ENCODE measurements around the gene CRYBG2. TPM values are rescaled to one million over a fixed set of nuclear protein-coding genes. Genes with fewer than 3 reads are reported as not detected.

CRYBG2 gene
- total RNA-seq, 1 donor from 2014 or later: 0.27 TPM

DNA sequence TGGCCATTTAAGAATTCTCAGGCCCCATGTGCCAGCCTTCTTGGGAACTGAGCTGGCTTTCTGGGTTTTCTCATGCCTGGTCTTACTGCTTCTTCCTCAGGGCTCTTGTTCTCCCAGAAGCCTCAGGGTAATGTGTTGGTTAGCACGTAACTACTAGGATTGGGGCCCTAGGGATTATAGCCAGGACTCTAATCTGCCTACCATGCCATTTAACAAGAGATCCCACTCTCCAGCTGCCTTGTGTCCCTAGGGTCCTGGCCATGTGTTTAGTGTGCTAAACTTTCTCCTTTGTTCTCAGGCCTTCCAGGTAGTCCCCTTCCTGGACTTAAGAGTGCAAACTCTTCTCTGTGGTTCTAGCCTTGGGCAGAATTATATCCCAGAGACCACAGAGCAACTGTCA lies 76.2 kb downstream of the CRYBG2 start:
- POLR2A ChIA-PET: interaction anchor here (0.6 to 21.5 kb wide), 3 partner anchors 10 to 128 kb away, joined by 4 to 1638 read pairs (median 102); partner anchors contain the start of gene CD52
- no peak for DNase-seq
- peaks cover 40% of the 10 kb centered on the region for H3K36me3 Mint-ChIP-seq (ENCODE audit: low read depth)
- H3K27me3 Mint-ChIP-seq: no peaks in the 10 kb centered on the region
- intact Hi-C loops (cut with micrococcal nuclease): loop anchor here (5.0 kb wide), 2 partner anchors 45 to 155 kb away; partner anchors contain the start of genes CEP85 and DHDDS
- no peak for ATAC-seq (ENCODE audit: low read depth)
- CTCF ChIA-PET: interaction anchor here (0.5 to 9.3 kb wide), 7 partner anchors 7 to 116 kb away, joined by 3 to 240 read pairs (median 26); partner anchors contain the start of genes CD52 and ZNF593
- no peaks in the 10 kb centered on the region for H3K9me3 Mint-ChIP-seq
- TF ChIP-seq, protein P1, sequence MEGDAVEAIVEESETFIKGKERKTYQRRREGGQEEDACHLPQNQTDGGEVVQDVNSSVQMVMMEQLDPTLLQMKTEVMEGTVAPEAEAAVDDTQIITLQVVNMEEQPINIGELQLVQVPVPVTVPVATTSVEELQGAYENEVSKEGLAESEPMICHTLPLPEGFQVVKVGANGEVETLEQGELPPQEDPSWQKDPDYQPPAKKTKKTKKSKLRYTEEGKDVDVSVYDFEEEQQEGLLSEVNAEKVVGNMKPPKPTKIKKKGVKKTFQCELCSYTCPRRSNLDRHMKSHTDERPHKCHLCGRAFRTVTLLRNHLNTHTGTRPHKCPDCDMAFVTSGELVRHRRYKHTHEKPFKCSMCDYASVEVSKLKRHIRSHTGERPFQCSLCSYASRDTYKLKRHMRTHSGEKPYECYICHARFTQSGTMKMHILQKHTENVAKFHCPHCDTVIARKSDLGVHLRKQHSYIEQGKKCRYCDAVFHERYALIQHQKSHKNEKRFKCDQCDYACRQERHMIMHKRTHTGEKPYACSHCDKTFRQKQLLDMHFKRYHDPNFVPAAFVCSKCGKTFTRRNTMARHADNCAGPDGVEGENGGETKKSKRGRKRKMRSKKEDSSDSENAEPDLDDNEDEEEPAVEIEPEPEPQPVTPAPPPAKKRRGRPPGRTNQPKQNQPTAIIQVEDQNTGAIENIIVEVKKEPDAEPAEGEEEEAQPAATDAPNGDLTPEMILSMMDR (IDR thresholded peaks at IDR 0.05): no peak
- no peak overlapping the region for H3K4me3 Mint-ChIP-seq
- H3K4me1 Mint-ChIP-seq: peaks cover 67% of the 10 kb centered on the region
- peak overlapping the region; percentile 84 for H3K27ac Mint-ChIP-seq

DNA sequence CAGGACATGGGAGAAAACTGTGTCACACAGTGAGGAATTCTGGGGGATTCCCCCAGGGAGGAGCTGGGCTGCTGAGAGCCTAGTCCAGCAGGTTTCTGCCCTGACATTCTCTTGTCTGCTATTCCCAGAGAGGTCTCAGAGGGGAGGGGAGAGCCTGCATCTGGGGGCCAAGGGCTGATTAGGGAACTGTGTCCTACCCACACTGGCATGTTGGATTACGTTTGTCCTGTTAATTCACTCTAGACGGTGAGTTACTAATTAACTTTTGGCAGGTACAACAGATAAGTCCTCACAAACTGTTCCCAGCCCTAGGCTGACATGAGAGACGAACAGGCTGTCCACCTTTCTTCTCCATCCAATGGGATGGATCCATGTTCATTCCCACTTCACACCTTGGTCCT lies 76.7 kb downstream of the CRYBG2 start:
- POLR2A ChIA-PET: interaction anchor here (0.6 to 21.5 kb wide), 3 partner anchors 11 to 129 kb away, joined by 4 to 1638 read pairs (median 102); partner anchors contain the start of gene CD52
- Mint-ChIP-seq H3K27ac (peak overlapping the region; percentile 84), H3K36me3 (ENCODE audit: low read depth) (peaks cover 37% of the 10 kb centered on the region), H3K4me1 (peaks cover 62% of the 10 kb centered on the region), H3K4me3 (no peak overlapping the region), H3K27me3 (no peaks in the 10 kb centered on the region), H3K9me3 (no peaks in the 10 kb centered on the region)
- DNase-seq (no peak), ATAC-seq (ENCODE audit: low read depth) (no peak)
- intact Hi-C loops (cut with micrococcal nuclease): loop anchor here (5.0 kb wide), 2 partner anchors 45 to 155 kb away; partner anchors contain the start of genes CEP85 and DHDDS
- CTCF ChIA-PET: interaction anchor here (0.5 to 9.3 kb wide), 9 partner anchors 8 to 140 kb away, joined by 3 to 240 read pairs (median 26); partner anchors contain the start of genes CD52, CEP85 and ZNF593
- TF ChIP-seq, protein P1 (IDR thresholded peaks at IDR 0.05): no peak

DNA sequence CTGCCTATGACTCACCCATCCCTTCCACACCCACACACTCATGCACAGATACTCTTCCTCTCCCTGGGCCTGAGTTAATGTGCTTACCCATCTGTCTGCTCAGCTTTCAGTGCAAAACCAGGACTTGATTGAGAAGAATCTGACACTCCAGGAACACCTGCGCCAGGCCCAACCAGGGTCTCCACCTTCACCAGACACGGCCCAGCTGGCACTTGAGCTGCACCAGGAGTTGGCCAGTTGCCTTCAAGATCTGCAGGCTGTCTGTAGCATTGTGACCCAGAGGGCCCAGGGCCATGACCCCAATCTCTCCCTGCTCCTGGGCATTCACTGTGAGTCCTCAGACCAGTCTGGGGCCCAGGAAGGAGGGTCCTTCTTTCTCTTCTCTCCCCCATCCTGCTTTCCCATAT lies 77.5 kb downstream of the CRYBG2 start:
- intact Hi-C loops (cut with micrococcal nuclease): loop anchor here (1.0 to 5.0 kb wide), 4 partner anchors 8 to 156 kb away; partner anchors contain the start of genes CEP85 and DHDDS
- Mint-ChIP-seq H3K36me3 (ENCODE audit: low read depth) (peaks cover 34% of the 10 kb centered on the region), H3K4me3 (peak overlapping the region; percentile 52), H3K9me3 (no peaks in the 10 kb centered on the region), H3K27ac (peak overlapping the region; percentile 84), H3K27me3 (no peaks in the 10 kb centered on the region), H3K4me1 (peaks cover 56% of the 10 kb centered on the region)
- DNase-seq (no peak), ATAC-seq (ENCODE audit: low read depth) (peak; percentile 55)
- POLR2A ChIA-PET: interaction anchor here (1.1 to 21.5 kb wide), 5 partner anchors 12 to 197 kb away, joined by 3 to 1638 read pairs (median 6); partner anchors contain the start of genes CD52 and CEP85
- TF ChIP-seq, protein P1 (IDR thresholded peaks at IDR 0.05): no peak
- CTCF ChIA-PET: interaction anchor here (1.1 to 9.3 kb wide), 11 partner anchors 8 to 140 kb away, joined by 3 to 240 read pairs (median 17); partner anchors contain the start of genes CD52, CEP85 and ZNF593

DNA sequence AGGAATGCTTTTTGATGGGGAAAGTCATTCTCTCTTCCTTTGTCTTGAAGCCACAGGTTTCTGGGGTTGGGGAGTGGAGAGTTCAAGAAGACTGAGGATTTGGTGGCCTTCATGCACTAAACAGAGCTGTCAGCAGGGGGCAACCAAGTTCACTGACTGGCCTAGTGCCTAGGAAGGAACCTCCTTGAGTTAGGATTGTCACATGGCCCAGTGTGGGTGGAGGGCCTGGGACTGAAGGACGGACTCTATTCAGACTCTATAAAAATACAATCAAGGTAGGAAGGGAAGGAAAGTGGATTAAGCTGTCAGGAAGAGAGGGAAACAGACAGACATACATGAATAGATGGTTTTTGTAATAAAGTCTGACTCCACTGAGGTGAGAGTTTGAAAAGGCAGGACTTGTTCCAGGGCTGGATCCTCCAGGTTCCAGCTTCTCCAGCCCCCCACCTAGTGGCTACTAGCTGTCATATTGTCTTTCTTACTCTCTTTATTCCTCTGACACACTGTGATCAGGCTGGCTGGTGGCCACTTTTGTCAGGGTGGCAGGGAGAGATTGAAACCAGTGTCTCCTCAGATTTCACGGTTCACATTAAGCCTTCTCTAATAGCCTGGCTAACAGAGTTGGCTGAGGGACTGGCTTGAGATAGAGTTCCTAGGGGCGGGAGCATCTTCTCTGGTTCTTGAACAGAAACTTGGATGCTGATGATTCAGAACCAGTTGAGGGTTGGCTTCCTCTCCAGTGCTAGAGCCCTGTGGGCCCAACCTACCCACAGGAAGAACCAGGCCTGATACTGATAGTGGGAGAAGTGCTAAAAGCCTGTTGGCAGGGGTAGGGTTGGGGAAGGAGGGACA lies 78.1 kb downstream of the CRYBG2 start:
- H3K36me3 Mint-ChIP-seq (ENCODE audit: low read depth): peaks cover 34% of the 10 kb centered on the region
- TF ChIP-seq, protein P1 (IDR thresholded peaks at IDR 0.05): no peak
- H3K4me3 Mint-ChIP-seq: peak overlapping the region; percentile 52
- ATAC-seq (ENCODE audit: low read depth) (peak; percentile 47), DNase-seq (peak; percentile 61)
- peak overlapping the region; percentile 84 for H3K27ac Mint-ChIP-seq
- POLR2A ChIA-PET: interaction anchor here (1.1 to 21.5 kb wide), 5 partner anchors 12 to 197 kb away, joined by 3 to 1638 read pairs (median 6); partner anchors contain the start of genes CD52 and CEP85
- intact Hi-C loops (cut with micrococcal nuclease): loop anchor here (1.0 to 5.0 kb wide), 8 partner anchors 8 to 156 kb away; partner anchors contain the start of genes CEP85 and DHDDS
- H3K4me1 Mint-ChIP-seq: peaks cover 50% of the 10 kb centered on the region
- no peaks in the 10 kb centered on the region for H3K9me3 Mint-ChIP-seq
- CTCF ChIA-PET: interaction anchor here (0.6 to 9.3 kb wide), 15 partner anchors 8 to 169 kb away, joined by 3 to 240 read pairs (median 6); partner anchors contain the start of genes CD52, CEP85 and ZNF593
- H3K27me3 Mint-ChIP-seq: no peaks in the 10 kb centered on the region

Measured in activated B cell treated with CpG ODN at 0.5 μM for 24 hours (primary cell).